ENCODE measurements around the gene EFHC1. TPM values are rescaled to one million over a fixed set of nuclear protein-coding genes. Genes with fewer than 3 reads are reported as not detected.

EFHC1 gene
- total and polyA plus RNA-seq, 7 donors, result 1.8 to 38.5 (median 15.9) TPM

DNA sequence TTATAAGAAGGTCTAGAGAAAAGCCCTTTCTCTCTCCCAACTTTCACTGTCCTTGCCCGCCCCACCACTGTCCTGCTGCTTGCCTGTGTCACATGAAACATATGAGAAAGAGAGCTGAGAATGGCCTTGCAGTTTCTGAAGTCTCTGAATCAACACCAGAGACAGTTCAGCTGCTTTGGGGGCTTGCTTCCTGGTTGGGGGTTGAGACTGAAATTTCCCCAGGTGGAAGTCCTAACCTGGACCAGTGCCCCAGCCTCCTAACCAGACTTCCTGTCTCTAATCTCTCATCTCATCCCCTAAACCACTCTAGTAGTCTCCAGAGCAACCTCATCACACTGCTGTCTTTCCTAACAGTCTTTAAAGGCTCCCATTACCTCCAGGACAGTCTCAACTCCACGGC is 146.1 kb downstream of the EFHC1 start:
- intact Hi-C loops (cut with DNase I), result no loop called here
- peaks cover 0 to 78% (median 64%) of the 10 kb centered on the region in 4 donors for H3K4me1 ChIP-seq
- DNase-seq, result no peak

DNA sequence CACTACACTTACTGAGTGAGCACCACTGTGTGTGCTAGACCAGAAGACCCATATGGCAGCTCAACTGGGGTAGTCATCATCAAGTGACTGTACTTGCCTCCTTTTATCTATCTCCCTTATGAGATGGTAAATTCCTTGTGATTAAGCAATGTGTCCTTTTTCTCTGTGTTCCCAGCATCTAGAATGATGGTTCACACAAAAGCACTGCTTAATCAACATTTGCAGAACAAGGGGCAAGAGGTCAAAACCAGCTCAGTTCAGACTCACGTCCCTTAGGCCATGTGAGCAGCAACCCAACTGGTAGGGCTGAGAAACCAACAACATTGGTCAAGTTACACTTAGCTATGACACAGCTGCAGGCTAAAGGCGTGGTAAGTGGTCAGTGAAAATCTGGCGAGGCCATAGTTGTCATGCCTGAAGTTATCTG is 146.7 kb downstream of the EFHC1 start:
- Histone ChIP-seq H3K27ac (peak overlapping the region in 3 of 4 donors; percentile 38 to 94 (median 40)), H3K36me3 (no peaks in the 10 kb centered on the region), H3K9me3 (no peaks in the 10 kb centered on the region), H3K27me3 (no peaks in the 10 kb centered on the region), H3K4me1 (peaks cover 0 to 85% (median 69%) of the 10 kb centered on the region in 4 donors), H3K4me3 (no peak overlapping the region)
- intact Hi-C loops (cut with DNase I), result no loop called here
- peak in 2 of 4 donors; percentile 29 to 52 for TF ChIP-seq POLR2AphosphoS5 (IDR thresholded peaks at IDR 0.05)
- no peak for TF ChIP-seq POLR2A (IDR thresholded peaks at IDR 0.05)
- 83 to 86% methylated on average over 3 of the region's 3 CpGs for WGBS, 2 donors
- no peak for DNase-seq

More for the DNA sequence above, 146.1 kb downstream of the EFHC1 start:
- TF ChIP-seq POLR2A (IDR thresholded peaks at IDR 0.05) (no peak), POLR2AphosphoS5 (IDR thresholded peaks at IDR 0.05) (no peak), EP300 (IDR thresholded peaks at IDR 0.05) (no peak)
- TF ChIP-seq, protein P1, sequence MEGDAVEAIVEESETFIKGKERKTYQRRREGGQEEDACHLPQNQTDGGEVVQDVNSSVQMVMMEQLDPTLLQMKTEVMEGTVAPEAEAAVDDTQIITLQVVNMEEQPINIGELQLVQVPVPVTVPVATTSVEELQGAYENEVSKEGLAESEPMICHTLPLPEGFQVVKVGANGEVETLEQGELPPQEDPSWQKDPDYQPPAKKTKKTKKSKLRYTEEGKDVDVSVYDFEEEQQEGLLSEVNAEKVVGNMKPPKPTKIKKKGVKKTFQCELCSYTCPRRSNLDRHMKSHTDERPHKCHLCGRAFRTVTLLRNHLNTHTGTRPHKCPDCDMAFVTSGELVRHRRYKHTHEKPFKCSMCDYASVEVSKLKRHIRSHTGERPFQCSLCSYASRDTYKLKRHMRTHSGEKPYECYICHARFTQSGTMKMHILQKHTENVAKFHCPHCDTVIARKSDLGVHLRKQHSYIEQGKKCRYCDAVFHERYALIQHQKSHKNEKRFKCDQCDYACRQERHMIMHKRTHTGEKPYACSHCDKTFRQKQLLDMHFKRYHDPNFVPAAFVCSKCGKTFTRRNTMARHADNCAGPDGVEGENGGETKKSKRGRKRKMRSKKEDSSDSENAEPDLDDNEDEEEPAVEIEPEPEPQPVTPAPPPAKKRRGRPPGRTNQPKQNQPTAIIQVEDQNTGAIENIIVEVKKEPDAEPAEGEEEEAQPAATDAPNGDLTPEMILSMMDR (IDR thresholded peaks at IDR 0.05), result no peak
- 78 to 88% methylated on average over 2 of the region's 2 CpGs for WGBS, 2 donors
- Histone ChIP-seq H3K36me3 (no peaks in the 10 kb centered on the region), H3K27ac (peak overlapping the region in 3 of 4 donors; percentile 9 to 94 (median 40)), H3K9me3 (no peaks in the 10 kb centered on the region), H3K4me3 (no peak overlapping the region), H3K27me3 (no peaks in the 10 kb centered on the region)

DNA sequence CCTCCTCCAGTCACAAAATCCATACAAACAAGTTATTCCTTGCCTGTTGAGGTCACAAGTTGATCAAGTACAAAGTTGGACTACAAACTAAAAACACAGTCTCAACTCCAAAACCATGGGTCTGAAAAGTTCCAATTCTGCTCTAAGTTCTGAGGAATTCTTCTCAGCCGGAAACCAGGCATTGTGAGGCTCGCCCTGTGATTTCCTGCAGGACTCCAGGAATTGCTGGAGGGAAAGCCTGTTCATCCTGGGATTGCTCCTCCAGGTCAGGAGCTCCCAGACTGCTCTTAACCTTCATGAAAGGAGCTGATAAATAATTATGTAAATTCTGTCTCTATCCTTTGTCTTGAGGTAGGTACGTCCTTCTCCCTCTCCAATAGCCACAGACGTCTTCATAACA is 148.2 kb downstream of the EFHC1 start:
- intact Hi-C loops (cut with DNase I), result no loop called here
- Histone ChIP-seq H3K27ac (peak overlapping the region in 3 of 4 donors; percentile 14 to 94 (median 38)), H3K4me3 (no peak overlapping the region), H3K4me1 (peaks cover 0 to 88% (median 81%) of the 10 kb centered on the region in 4 donors), H3K36me3 (no peaks in the 10 kb centered on the region), H3K9me3 (no peaks in the 10 kb centered on the region), H3K27me3 (no peaks in the 10 kb centered on the region)
- no peak for DNase-seq
- WGBS, 2 donors, result 87 to 92% methylated on average over 4 of the region's 4 CpGs
- TF ChIP-seq POLR2AphosphoS5 (IDR thresholded peaks at IDR 0.05) (no peak), POLR2A (IDR thresholded peaks at IDR 0.05) (no peak), EP300 (IDR thresholded peaks at IDR 0.05) (no peak)
- TF ChIP-seq, protein P1 (IDR thresholded peaks at IDR 0.05), result no peak

DNA sequence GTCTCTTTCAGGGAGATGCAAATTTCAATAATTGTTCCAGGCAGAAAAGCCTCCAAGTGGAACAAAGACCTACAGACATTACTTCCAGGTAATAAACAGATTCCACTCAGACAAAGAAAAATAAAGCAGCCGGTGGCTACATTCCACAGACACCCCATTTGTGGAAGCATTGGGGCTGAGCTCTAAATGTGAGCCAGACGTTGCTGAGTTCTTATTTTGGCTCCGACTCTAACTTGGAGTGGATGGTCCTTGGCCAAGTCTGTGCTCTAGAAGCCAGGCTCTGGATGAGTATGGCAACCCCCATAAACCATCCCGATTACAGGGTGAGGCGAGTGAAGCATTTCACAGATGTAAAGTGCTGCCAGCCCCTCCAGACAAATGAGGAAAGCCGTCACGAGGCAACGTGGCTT is 150.2 kb downstream of the EFHC1 start:
- Histone ChIP-seq H3K9me3 (no peaks in the 10 kb centered on the region), H3K27ac (peak overlapping the region; percentile 50 to 94 (median 68)), H3K36me3 (no peaks in the 10 kb centered on the region), H3K4me3 (no peak overlapping the region), H3K4me1 (peaks cover 0 to 95% (median 88%) of the 10 kb centered on the region in 4 donors), H3K27me3 (no peaks in the 10 kb centered on the region)
- no peak for TF ChIP-seq EP300 (IDR thresholded peaks at IDR 0.05)
- TF ChIP-seq, protein P1 (IDR thresholded peaks at IDR 0.05), result no peak
- no peak for TF ChIP-seq POLR2A (IDR thresholded peaks at IDR 0.05)
- TF ChIP-seq POLR2AphosphoS5 (IDR thresholded peaks at IDR 0.05), result peak in 2 of 4 donors; percentile 56 to 65
- peak; percentile 88 for DNase-seq
- intact Hi-C loops (cut with DNase I), result loop anchor here (10.0 kb wide), 1 partner anchor 285 kb away; the partner anchor contains the start of gene MCM3
- 48 to 64% methylated on average over 8 of the region's 8 CpGs for WGBS, 2 donors

DNA sequence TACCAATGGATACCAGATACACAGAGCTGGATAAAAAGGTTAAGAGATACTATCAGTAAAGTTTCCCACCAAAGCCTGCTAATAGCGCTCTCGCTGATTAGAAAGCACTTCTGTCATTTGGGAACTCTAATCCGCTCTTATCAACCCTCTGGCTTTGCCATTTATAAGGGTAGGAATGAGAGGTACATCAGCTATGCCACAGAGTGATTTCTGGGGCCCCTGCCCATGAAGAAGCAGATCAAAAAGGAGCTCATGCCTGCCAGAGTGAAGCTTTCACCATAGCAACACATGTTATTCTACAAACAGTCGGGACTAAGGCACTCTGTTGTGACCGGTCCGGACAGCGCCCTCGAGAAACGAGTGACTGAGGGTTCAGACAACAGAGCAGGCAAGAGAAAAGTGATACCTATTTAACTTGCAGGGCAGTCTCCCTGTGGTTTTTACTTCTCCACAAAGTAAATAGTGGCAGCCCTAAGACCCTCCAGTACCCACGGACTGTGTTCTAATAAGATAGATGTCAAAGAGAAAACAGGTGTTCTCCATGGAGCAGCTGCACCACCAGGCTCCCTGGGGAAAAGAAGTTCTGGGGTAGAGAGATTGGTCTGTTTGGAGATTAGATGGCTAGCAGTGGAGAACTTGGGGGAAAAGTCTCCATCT is 151.1 kb downstream of the EFHC1 start:
- Histone ChIP-seq H3K27ac (peak overlapping the region; percentile 50 to 94 (median 68)), H3K27me3 (no peaks in the 10 kb centered on the region), H3K4me3 (no peak overlapping the region), H3K4me1 (peaks cover 0 to 98% (median 92%) of the 10 kb centered on the region in 4 donors), H3K36me3 (no peaks in the 10 kb centered on the region), H3K9me3 (no peaks in the 10 kb centered on the region)
- 81 to 87% methylated on average over 10 of the region's 10 CpGs for WGBS, 2 donors
- DNase-seq, result no peak
- TF ChIP-seq EP300 (IDR thresholded peaks at IDR 0.05), result no peak
- TF ChIP-seq POLR2AphosphoS5 (IDR thresholded peaks at IDR 0.05), result no peak
- no peak for TF ChIP-seq POLR2A (IDR thresholded peaks at IDR 0.05)
- TF ChIP-seq, protein P1 (IDR thresholded peaks at IDR 0.05), result no peak
- intact Hi-C loops (cut with DNase I), result loop anchor here (10.0 kb wide), 1 partner anchor 286 kb away; the partner anchor contains the start of gene MCM3
